Spleen (tissue), 7 donors: ENCODE measurements around the gene KCNG4.

Experiments
- CTCF ChIP-seq, 11 experiments: fragments of 200-600 bp in 7 of 11; fragments of 450-650 bp in 4 of 11; sonication (generic) in 4 of 11; IDR thresholded peaks in 8 of 11; conservative IDR thresholded peaks in 3 of 11; 1 replicate in 7 of 11; 2 replicates in 4 of 11; pipeline versions ENCODE4 v1.4.0 to v1.8.0; 2016 to 2021; ENCODE audit warnings: antibody characterized with exemption in 11 of 11, inconsistent platforms in 4 of 11, mild to moderate bottlenecking in 1 of 11
- POLR2A ChIP-seq, 3 donors: fragments of 450-650 bp; IDR thresholded peaks; one replicate each; pipeline ENCODE4 v1.5.1; 2017; ENCODE audit warnings: antibody characterized with exemption in 3 of 3, mild to moderate bottlenecking in 1 of 3
- POLR2AphosphoS5 ChIP-seq, 3 donors: sonication (generic); formaldehyde crosslinking; IDR thresholded peaks; one replicate each; pipeline ENCODE4 v1.5.1; 2017; ENCODE audit warnings: antibody characterized with exemption in 3 of 3
- donor health status: DM: no; HTN: no; CAD: no; lungs with moderate emphysema.
- donor health status: DM: no; HTN: no; CAD: no.
- donor health status: DM: no; HTN: no; CAD: no.

- no peak for TF ChIP-seq CTCF (IDR thresholded peaks at IDR 0.05 in 8 of 11, conservative IDR thresholded peaks at IDR 0.05 in 3 of 11)
- TF ChIP-seq POLR2A (IDR thresholded peaks at IDR 0.05): no peak
- TF ChIP-seq POLR2AphosphoS5 (IDR thresholded peaks at IDR 0.05): no peak
These were observed 14.2 kb upstream of the KCNG4 start for GRCh38 chr16:84254062-84254461.
